Renal pelvis (tissue), 4 donors: ENCODE results near the gene NINJ2. TPM values are rescaled to one million over a fixed set of nuclear protein-coding genes. Genes with fewer than 3 reads are reported as not detected.

Experiments
- DNase-seq: peaks from one replicate; pipeline ENCODE4 v3.0.0-alpha.2; 2013
- polyA plus RNA-seq, 3 donors: library from polyadenylated mRNA; unstranded; fragments of 120-200 nt; gene quantifications; one replicate each; pipeline ENCODE4 v1.2.1, GENCODE V29; 2013; ENCODE audit not compliant: insufficient read length in 3 of 3

Gene NINJ2
- polyA plus RNA-seq, 3 donors, result 0.88 to 2.3 (median 1.5) TPM

DNA sequence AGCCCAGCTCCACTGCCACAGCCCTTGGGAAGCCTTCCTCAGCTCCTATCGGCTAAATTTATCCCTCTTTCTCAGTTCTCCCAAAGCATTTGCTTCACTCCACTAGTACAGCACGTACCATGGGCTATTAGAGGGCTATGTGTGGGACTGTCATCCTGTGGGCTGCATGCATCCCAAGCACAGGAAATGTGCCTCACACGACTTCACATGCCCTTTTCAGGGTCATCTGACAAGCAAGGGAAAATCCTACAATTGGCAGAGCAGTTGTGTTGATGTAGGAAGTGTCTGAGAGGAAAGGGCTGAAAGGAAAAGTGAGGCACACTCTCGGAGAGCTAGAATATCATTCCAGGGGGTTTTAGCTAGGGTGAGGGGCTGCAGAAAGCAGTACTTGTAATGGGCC, 47.6 kb downstream of the NINJ2 start:
- DNase-seq, result no peak

- no peak for DNase-seq
Measured at GRCh38 chr12:614411-614970, 48.8 kb downstream of the NINJ2 start.

DNA sequence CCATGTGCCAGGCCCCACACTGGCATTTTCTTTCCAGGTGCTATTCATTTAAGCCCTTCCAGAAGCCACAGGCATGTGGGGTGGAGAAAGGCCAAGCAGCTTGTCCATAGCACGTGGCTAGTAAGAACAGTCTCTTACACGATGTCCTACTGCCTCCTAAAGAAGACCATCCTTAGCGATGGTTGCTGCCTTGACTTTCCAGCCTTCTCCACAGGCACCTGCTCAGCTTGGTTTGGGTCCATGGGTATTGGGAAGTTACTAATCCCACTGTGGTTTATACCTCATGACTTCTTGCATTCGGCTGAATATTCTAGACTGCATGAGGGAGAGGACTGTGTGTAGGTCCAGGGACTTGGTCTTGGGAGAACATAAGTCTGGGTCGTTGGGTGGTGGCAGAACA, 49.2 kb downstream of the NINJ2 start:
- DNase-seq, result no peak

GRCh38 chr12:612886-613285, 50.4 kb downstream of the NINJ2 start:
- no peak for DNase-seq

- no peak for DNase-seq
Measured at GRCh38 chr12:612293-612692, 51.0 kb downstream of the NINJ2 start.

DNA sequence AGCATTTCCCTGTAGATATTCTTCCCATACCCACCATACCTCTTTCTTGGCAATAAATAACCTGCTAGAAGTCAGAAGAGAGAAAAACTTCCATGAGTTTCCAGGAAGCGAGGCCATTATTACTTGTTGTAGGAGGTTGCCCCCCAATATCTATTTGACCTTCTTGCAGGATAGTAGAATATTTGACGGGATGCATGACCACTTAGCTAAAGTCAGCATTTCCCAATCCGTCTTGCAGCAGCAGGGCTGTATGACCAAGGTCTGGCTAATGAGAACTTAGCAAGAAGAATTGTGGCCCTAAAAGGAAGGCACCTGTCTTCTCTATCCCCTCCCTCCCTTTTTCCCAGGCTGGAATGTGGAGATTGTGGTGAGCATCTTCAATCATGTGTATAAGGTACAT, 51.5 kb downstream of the NINJ2 start:
- no peak for DNase-seq

DNA sequence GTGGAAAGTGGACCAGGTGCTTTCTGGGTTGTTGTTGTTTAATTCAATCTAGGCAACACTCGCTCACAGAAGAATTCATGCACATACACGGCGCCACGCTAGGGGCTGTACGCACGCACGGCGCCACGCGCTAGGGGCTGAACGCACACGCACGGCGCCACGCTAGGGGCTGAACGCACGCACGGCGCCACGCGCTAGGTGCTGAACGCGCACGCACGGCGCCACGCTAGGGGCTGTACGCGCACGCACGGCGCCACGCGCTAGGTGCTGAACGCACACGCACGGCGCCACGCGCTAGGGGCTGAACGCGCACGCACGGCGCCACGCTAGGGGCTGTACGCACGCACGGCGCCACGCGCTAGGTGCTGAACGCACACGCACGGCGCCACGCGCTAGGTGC, 54.3 kb downstream of the NINJ2 start:
- DNase-seq, result no peak

- no peak for DNase-seq
Measured at GRCh38 chr12:608413-608812, 54.8 kb downstream of the NINJ2 start.

- no peak for DNase-seq
Measured at GRCh38 chr12:607541-608001, 55.7 kb downstream of the NINJ2 start.

DNA sequence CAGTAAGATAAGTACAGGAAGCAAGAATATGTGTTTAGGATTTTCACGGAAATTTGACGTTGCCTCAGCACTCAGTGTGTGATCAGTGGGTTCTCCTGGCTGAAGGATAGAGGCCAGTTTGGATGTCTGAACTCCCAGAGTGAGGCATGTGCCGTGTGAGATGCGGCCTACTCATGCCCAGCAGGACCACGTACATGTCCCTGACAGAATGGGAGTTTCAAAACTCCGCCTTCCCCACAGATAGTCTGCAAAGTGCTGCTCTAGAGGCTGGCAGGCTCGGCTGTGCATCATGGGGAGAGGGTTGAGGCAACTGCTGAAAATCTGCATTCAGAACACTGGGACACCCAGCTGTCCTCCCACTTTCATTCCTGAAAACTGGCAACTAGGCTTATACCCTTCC, 58.3 kb downstream of the NINJ2 start:
- no peak for DNase-seq

- DNase-seq, result no peak
Measured at GRCh38 chr12:602700-603068, 60.6 kb downstream of the NINJ2 start.

GRCh38 chr12:601976-602699, 61.1 kb downstream of the NINJ2 start:
- no peak for DNase-seq

DNA sequence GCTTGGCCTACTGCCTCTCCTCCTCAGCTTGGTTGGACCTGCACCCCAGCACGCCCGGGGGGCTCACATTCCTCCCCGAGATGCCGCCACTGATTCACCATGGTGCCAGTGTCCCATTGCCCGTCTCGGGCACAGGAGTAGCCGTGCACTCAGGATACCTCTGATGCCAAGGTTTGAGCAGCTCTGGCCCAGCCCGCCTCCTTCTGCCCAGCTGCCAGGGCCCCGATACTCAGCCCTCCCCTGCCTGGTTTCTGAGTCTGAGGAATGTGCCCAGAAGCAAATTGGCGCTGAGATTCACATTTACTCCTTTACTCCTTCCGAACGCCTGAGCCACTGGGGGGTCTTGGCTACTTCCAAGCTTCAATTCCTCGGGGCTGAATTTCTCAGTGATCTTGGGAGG, 63.5 kb downstream of the NINJ2 start:
- DNase-seq, result no peak

- no peak for DNase-seq
Measured at GRCh38 chr12:597926-598568, 65.2 kb downstream of the NINJ2 start.

GRCh38 chr12:593396-594270, 69.6 kb downstream of the NINJ2 start:
- DNase-seq, result no peak

DNA sequence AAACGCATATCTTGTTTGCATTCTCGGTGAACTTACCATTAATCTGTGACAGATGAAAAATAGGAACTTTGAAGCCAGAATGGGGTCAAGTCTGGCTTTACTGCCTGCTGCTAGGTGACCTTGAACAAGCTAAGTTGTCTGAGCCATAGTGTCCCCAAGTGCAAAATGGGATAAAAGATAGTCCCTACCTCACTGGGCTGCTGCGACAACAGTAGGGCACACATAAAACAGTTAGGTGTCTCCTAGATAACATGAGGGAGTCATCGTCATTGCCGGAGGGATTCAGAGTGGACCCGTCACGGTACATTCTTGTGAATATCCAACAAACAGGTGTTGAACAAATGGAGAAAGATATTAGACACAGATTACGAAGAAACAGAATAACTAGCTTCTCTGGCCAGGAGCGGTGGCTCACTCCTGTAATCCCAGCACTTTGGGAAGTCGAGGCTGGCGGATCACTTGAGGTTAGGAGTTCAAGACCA, 71.2 kb downstream of the NINJ2 start:
- no peak for DNase-seq

- DNase-seq, result no peak
Measured at GRCh38 chr12:591167-592023, 71.8 kb downstream of the NINJ2 start.

GRCh38 chr12:590206-590750, 73.0 kb downstream of the NINJ2 start:
- no peak for DNase-seq

DNA sequence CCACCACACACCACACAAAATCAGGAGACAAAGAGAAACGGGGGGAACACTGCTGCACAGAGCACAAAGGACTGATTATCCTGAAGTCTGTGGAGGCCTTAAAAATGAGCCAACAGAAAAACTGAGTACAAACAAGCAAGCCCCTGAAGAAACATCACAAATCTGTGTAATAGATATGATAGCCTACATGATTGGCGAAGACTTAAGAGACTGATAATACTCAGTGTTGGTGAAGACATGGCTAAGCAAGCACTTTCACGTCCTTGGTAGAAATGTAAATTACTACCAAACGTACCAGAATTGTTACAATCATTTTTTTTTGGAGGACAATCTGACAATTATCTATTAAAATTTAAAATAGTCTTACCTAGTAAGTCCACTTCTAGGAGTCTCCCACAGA, 74.6 kb downstream of the NINJ2 start:
- no peak for DNase-seq

GRCh38 chr12:588024-588322, 75.3 kb downstream of the NINJ2 start:
- no peak for DNase-seq
